GM12872 (cell line): ENCODE measurements around the gene MPC1L.

Experiments
- TF ChIP-seq, protein P1 (sequence below): IDR thresholded peaks from 3 replicates; pipeline ENCODE4 v1.5.1; 2011; ENCODE audit warnings: low read depth, mild to moderate bottlenecking, low read length, moderate library complexity; ENCODE audit not compliant: insufficient read depth

The MPC1L gene

DNA sequence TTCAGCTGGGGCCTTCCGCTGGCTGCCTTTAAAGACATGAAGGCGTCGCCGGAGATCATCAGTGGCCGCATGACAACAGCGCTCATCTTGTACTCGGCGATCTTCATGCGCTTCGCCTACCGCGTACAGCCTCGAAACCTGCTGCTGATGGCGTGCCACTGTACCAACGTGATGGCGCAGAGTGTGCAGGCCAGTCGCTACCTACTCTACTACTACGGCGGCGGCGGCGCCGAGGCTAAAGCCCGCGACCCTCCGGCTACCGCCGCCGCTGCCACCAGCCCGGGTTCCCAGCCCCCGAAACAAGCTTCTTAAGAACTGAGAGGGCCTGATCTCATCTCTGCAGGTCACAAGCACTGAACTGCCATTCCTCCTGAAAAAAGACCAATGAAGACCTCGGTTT, 437 bp downstream of the MPC1L start:
- TF ChIP-seq, protein P1, sequence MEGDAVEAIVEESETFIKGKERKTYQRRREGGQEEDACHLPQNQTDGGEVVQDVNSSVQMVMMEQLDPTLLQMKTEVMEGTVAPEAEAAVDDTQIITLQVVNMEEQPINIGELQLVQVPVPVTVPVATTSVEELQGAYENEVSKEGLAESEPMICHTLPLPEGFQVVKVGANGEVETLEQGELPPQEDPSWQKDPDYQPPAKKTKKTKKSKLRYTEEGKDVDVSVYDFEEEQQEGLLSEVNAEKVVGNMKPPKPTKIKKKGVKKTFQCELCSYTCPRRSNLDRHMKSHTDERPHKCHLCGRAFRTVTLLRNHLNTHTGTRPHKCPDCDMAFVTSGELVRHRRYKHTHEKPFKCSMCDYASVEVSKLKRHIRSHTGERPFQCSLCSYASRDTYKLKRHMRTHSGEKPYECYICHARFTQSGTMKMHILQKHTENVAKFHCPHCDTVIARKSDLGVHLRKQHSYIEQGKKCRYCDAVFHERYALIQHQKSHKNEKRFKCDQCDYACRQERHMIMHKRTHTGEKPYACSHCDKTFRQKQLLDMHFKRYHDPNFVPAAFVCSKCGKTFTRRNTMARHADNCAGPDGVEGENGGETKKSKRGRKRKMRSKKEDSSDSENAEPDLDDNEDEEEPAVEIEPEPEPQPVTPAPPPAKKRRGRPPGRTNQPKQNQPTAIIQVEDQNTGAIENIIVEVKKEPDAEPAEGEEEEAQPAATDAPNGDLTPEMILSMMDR = no peak

- TF ChIP-seq, protein P1 = no peak
Measured at GRCh38 chrX:40625294-40625693, 2.1 kb downstream of the MPC1L start.

DNA sequence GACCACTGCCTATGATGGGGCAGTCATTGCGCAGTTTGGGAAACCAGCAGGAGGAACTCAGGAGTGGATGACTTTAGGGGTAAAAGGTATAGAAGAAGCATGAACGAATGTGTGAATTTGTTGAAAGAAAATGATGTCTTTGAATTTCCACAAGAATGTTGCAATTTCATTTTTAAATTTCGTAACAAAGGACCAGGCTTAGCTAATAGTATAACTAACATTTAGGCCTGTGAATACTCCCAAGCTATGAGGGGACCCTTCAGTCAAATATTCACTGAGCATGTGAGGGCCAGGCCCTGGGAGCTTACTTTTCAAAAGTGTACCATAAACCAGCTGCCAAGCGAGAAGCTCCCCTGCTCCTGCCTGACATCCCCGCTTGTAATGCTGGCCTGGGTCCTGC, 5.3 kb downstream of the MPC1L start:
- TF ChIP-seq, protein P1 = no peak

- TF ChIP-seq, protein P1 = no peak
Measured at GRCh38 chrX:40632199-40632598, 9.0 kb downstream of the MPC1L start.

GRCh38 chrX:40637687-40638086, 14.5 kb downstream of the MPC1L start:
- TF ChIP-seq, protein P1 = no peak

- TF ChIP-seq, protein P1 = no peak
Measured at GRCh38 chrX:40644176-40644575, 20.9 kb downstream of the MPC1L start.

GRCh38 chrX:40644821-40645358, 21.7 kb downstream of the MPC1L start:
- TF ChIP-seq, protein P1 = no peak
